HEK293T (cell line): Measurements from ENCODE around the gene HJV.
"Not testable (repeated sequence)": the region's sequence is repeated elsewhere in the genome, so short reads cannot be mapped to it uniquely, and the experiment has no call there.

Experiments
- CTCF ChIA-PET: fragments of 350-600 bp; formaldehyde crosslinking; extraction: SDS; loops from one replicate; lab custom pipeline; 2021; ENCODE audit warnings: antibody characterized with exemption, inconsistent platforms; lab: Yijun Ruan, JAX
- POLR2A ChIA-PET: fragments of 350-600 bp; formaldehyde crosslinking; extraction: SDS; loops from one replicate; lab custom pipeline; 2020; ENCODE audit warnings: antibody characterized with exemption, inconsistent platforms; lab: Yijun Ruan, JAX
- DNase-seq: peaks from one replicate; pipeline ENCODE4 v3.0.0; 2012; ENCODE audit warnings: mixed read lengths; ENCODE audit errors: extremely low spot score
- ARNT ChIP-seq: fragments of 450-650 bp; IDR thresholded peaks from 2 replicates; pipeline ENCODE4 v1.6.1; 2017; ENCODE audit warnings: mild to moderate bottlenecking
- BHLHE40 ChIP-seq: fragments of 450-650 bp; IDR thresholded peaks from 2 replicates; pipeline ENCODE4 v1.6.1; 2016; ENCODE audit warnings: mild to moderate bottlenecking, moderate library complexity, borderline replicate concordance
- CTBP1 ChIP-seq: fragments of 450-650 bp; IDR thresholded peaks from 2 replicates; pipeline ENCODE4 v1.6.1; 2016; ENCODE audit warnings: borderline replicate concordance
- ELF4 ChIP-seq: fragments of 450-650 bp; IDR thresholded peaks from 2 replicates; pipeline ENCODE4 v1.6.1; 2017; ENCODE audit warnings: antibody characterized with exemption
- FOXK2 ChIP-seq: fragments of 450-650 bp; IDR thresholded peaks from 2 replicates; pipeline ENCODE4 v1.6.1; 2016; ENCODE audit warnings: mild to moderate bottlenecking
- HDGF ChIP-seq: fragments of 450-650 bp; IDR thresholded peaks from 2 replicates; pipeline ENCODE4 v1.6.1; 2017; ENCODE audit warnings: antibody characterized with exemption, borderline replicate concordance
- L3MBTL2 ChIP-seq: fragments of 450-650 bp; conservative IDR thresholded peaks from 2 replicates; pipeline ENCODE4 v1.6.1; 2016; ENCODE audit warnings: mild to moderate bottlenecking
- LEF1 ChIP-seq: fragments of 450-650 bp; IDR thresholded peaks from 2 replicates; pipeline ENCODE4 v1.6.1; 2017; ENCODE audit warnings: mild to moderate bottlenecking, borderline replicate concordance
- NFRKB ChIP-seq: fragments of 450-650 bp; IDR thresholded peaks from 2 replicates; pipeline ENCODE4 v1.6.1; 2016; ENCODE audit warnings: mild to moderate bottlenecking, moderate library complexity
- PKNOX1 ChIP-seq: fragments of 450-650 bp; IDR thresholded peaks from 2 replicates; pipeline ENCODE4 v1.6.1; 2016
- SUZ12 ChIP-seq: fragments of 450-650 bp; IDR thresholded peaks from 2 replicates; pipeline ENCODE4 v1.6.1; 2016; ENCODE audit warnings: mild to moderate bottlenecking
- TARDBP ChIP-seq: fragments of 450-650 bp; IDR thresholded peaks from 2 replicates; pipeline ENCODE4 v1.6.1; 2016
- ZNF384 ChIP-seq: fragments of 450-650 bp; IDR thresholded peaks from 2 replicates; pipeline ENCODE4 v1.6.1; 2016

Gene HJV, protein sequence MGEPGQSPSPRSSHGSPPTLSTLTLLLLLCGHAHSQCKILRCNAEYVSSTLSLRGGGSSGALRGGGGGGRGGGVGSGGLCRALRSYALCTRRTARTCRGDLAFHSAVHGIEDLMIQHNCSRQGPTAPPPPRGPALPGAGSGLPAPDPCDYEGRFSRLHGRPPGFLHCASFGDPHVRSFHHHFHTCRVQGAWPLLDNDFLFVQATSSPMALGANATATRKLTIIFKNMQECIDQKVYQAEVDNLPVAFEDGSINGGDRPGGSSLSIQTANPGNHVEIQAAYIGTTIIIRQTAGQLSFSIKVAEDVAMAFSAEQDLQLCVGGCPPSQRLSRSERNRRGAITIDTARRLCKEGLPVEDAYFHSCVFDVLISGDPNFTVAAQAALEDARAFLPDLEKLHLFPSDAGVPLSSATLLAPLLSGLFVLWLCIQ

GRCh38 chr1:146021622-146022402 is at the start of gene HJV:
Gene HJV (minus strand): TSS chr1:146021735. CDS start chr1:146020231, 1,504 bp downstream.
- CTCF ChIA-PET: interaction anchor here (0.6 to 3.0 kb wide), 3 partner anchors 11 to 135 kb away, joined by 4 to 19 read pairs (median 4); no protein-coding TSS in a partner anchor
- no peak for TF ChIP-seq ELF4
- no peak for TF ChIP-seq CTBP1
- TF ChIP-seq PKNOX1: no peak
- TF ChIP-seq SUZ12: no peak
- no peak for TF ChIP-seq HDGF
- TF ChIP-seq BHLHE40: no peak
- TF ChIP-seq TARDBP: no peak
- TF ChIP-seq L3MBTL2: no peak
- no peak for DNase-seq
- POLR2A ChIA-PET: interaction anchor here (0.7 to 2.1 kb wide), 5 partner anchors 14 to 177 kb away, joined by 3 to 8 read pairs (median 3); partner anchors contain the start of genes ANKRD34A, NUDT17 and POLR3GL

DNA sequence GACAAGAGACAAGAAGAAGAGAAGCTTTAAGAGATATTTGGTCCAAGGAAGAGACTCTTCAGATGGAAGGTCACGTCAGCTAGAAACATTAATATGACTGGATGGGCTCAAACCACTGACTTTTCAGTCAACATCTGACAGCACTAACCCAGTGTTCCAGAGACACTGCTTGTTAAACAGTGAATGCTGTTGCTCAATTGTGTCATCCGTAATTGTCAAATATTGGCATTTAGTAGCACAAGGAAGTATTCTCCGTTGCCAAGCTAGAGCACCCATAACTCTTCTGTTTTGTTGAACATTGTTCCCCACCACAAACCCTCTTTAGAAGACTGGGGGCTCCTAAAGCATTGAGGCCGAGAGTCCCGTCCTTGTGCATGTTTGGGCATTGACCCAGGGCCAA is 37.6 kb upstream of the HJV start:
- CTCF ChIA-PET, POLR2A ChIA-PET, DNase-seq: not testable (repeated sequence)

DNA sequence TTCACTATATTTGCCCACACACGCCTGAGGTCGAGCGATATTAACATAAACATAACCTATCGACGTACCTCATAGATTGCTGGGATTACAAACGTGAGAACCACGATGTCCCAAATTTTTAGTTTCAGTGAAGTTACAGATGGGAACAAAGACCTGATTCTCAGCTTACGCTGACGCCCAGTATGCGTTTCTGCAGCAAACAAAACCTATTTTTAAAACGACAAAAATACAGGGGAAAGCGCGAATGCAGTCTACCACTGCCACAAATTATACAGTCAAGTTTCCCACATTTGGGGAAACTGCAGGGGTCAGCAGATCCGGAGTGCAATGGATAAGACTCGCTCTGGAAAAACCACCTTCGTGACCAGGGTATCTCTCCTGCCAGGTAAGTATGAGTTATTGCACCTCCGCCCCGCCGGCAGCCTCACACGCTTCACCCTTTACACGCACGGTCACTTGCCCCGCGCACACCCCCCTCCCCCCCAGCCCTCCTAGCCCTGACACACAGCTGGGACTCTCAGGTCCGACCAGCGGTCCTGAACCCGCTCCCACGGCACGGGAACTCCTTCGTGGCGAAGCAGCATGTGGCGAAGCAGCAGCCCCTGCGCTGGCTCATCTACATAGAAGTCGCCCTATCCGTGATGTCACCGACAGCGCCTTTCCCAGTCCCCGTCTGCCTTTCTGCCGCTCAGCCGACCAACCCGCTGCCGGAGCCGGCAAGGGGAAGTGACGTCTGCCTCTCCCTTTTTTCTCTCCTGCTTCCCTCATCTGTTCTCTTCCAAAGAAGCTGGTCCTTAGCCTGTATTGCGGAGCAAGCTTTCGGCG is 30.5 kb upstream of the HJV start:
- CTCF ChIA-PET: interaction anchor here (0.8 to 1.9 kb wide), 2 partner anchors 13 to 17 kb away, joined by 5 read pairs; no protein-coding TSS in a partner anchor
- DNase-seq: peak; percentile 88

DNA sequence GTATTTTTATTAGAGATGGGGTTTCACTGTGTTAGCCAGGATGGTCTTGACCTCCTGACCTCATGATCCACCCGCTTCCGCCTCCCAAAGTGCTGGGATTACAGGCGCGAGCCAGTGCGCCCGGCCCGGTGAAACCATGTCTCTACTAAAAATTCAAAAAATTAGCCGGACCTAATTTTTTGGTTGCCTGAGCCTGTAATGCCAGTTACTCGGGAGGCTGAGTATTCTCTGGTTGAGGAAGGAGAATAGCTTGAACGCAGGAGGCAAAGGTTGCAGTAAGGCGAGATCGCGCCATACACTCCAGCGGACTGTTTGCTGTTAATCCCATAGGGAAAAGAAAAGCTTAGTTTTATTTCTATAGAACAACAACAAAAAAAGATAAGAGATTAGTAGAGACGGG is 29.9 kb upstream of the HJV start:
- POLR2A ChIA-PET: interaction anchor here (0.8 to 7.4 kb wide), 13 partner anchors 9 to 225 kb away, joined by 3 to 162 read pairs (median 5); partner anchors contain the start of genes ANKRD34A, HJV, LIX1L and PIAS3
- CTCF ChIA-PET: interaction anchor here (0.8 to 1.9 kb wide), 2 partner anchors 13 to 16 kb away, joined by 5 read pairs; no protein-coding TSS in a partner anchor
- no peak for DNase-seq
- no peak for TF ChIP-seq ARNT
- no peak for TF ChIP-seq FOXK2
- peak; percentile 15; the same call in 1 of the 2 replicates for TF ChIP-seq ZNF384

More for the DNA sequence above, 30.5 kb upstream of the HJV start:
- POLR2A ChIA-PET: interaction anchor here (0.6 to 7.4 kb wide), 14 partner anchors 9 to 263 kb away, joined by 3 to 162 read pairs (median 4); partner anchors contain the start of genes ANKRD34A, HJV, LIX1L and PIAS3
- TF ChIP-seq PKNOX1 (peak; percentile 97), L3MBTL2 (peak; percentile 60), ARNT (peak; percentile 90), NFRKB (peak; percentile 75), LEF1 (peak; percentile 17; the same call in 1 of the 2 replicates), ELF4 (peak; percentile 99), BHLHE40 (peak; percentile 58), CTBP1 (peak; percentile 69; the same call in 1 of the 2 replicates), FOXK2 (peak; percentile 86)

DNA sequence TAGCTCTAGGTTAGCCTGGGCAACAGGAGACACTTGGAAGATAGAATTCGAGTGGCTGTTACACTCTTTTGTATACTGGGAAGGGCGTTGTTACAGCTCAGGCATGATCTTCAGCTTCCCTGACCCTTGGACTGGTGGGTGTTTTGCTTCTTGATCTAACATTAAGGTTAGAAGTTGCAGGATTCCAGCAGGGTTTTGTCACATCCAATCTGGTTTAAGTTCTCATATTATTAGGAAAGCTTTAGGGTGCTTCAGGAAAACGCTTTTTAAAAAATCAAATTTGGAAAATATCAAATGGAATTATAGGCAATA is 29.1 kb upstream of the HJV start:
- DNase-seq: not testable (repeated sequence)
- ChIA-PET CTCF (interaction anchor here (1.9 kb wide), 1 partner anchor 12 kb away, joined by 5 read pairs; no protein-coding TSS in a partner anchor), POLR2A (interaction anchor here (2.2 to 7.4 kb wide), 2 partner anchors 12 to 92 kb away, joined by 12 to 162 read pairs; partner anchors contain the start of gene LIX1L)

DNA sequence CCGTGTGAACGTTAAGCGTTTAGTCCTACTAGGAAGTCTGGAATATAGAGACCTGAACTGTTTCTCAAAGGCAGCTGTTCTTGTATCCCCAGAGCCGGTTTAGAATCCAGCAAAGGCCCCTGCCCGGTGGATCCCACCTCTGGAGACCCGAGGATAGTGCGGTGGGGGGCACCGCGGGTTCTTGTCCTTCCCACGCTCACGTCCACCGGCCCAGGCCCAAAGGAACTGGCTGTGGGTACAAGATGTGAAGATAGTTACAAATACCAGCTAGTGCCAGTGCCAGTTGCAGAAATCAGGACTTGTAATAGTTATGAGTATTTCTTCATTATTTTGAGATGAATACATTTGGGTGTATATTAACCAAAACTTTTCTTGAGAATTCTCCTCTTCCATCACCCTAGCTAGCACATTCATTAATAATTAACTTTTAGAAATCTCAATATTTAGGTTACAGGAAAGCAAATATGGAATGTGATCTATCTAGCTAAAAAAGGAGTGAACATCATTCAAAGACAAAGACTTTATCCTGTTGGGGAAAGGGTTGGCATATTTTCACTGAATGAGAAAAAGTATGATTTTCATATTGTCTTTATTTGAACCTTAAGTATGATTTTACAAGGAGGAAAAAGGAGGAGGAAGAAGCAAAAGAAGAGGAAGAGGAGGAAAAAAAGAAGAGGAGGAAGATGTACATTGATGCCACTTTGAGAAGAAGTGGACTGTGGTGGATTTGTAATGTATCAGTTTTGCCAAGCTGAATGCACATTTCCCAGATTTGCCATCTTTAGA is 28.5 kb upstream of the HJV start:
- DNase-seq: not testable (repeated sequence)
- CTCF ChIA-PET: interaction anchor here (0.6 to 1.2 kb wide), 2 partner anchors 13 to 14 kb away, joined by 3 to 5 read pairs; no protein-coding TSS in a partner anchor
- POLR2A ChIA-PET: interaction anchor here (7.4 kb wide), 1 partner anchor 12 kb away, joined by 162 read pairs; no protein-coding TSS in a partner anchor
